SU-DHL-6 (cell line): Measurements from ENCODE around the gene ZNF560.

Source experiments
- EZH2phosphoT487 ChIP-seq: fragments of 200-600 bp; sonication (generic), shearing (Covaris generic); conservative IDR thresholded peaks from 2 replicates; pipeline ENCODE4 v1.6.1; 2018; ENCODE audit warnings: mild to moderate bottlenecking, antibody characterized with exemption, low read length, moderate library complexity, mixed read lengths
- TF ChIP-seq, protein P1 (sequence below): fragments of 200-600 bp; sonication (generic); IDR thresholded peaks from one replicate; pipeline ENCODE4 v1.5.1; 2017; ENCODE audit warnings: antibody characterized with exemption, mild to moderate bottlenecking, low read length, moderate library complexity; ENCODE audit not compliant: insufficient read depth, poor library complexity, severe bottlenecking

GRCh38 chr19:9538183-9539058, 40.0 kb upstream of the ZNF560 start, which contains the start of gene ZNF426:
- TF ChIP-seq, protein P1, sequence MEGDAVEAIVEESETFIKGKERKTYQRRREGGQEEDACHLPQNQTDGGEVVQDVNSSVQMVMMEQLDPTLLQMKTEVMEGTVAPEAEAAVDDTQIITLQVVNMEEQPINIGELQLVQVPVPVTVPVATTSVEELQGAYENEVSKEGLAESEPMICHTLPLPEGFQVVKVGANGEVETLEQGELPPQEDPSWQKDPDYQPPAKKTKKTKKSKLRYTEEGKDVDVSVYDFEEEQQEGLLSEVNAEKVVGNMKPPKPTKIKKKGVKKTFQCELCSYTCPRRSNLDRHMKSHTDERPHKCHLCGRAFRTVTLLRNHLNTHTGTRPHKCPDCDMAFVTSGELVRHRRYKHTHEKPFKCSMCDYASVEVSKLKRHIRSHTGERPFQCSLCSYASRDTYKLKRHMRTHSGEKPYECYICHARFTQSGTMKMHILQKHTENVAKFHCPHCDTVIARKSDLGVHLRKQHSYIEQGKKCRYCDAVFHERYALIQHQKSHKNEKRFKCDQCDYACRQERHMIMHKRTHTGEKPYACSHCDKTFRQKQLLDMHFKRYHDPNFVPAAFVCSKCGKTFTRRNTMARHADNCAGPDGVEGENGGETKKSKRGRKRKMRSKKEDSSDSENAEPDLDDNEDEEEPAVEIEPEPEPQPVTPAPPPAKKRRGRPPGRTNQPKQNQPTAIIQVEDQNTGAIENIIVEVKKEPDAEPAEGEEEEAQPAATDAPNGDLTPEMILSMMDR: no peak
- no peak for TF ChIP-seq EZH2phosphoT487
